ENCODE measurements around the gene MLST8.

The MLST8 gene

DNA sequence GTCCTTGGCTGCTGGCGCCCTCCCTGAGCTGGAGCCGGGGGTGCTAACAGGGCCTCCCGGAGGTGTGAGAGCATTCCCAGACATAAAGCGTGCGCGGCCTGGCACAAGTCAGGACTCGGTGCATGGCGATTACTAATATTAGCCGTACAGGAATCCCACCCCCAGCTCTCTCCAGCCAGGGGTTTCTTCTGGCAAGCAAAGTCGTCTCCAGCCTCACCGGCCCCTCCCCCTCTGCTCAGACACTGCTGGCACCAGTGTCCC lies 13.9 kb upstream of the MLST8 start:
- ChIA-PET POLR2A (no interaction called here), CTCF (interaction anchor here (0.9 kb wide), 2 partner anchors 13 to 149 kb away, joined by 4 read pairs; partner anchors contain the start of gene ABCA3)
- no peak for DNase-seq (ENCODE audit: extremely low spot score)
- TF ChIP-seq, protein P1, sequence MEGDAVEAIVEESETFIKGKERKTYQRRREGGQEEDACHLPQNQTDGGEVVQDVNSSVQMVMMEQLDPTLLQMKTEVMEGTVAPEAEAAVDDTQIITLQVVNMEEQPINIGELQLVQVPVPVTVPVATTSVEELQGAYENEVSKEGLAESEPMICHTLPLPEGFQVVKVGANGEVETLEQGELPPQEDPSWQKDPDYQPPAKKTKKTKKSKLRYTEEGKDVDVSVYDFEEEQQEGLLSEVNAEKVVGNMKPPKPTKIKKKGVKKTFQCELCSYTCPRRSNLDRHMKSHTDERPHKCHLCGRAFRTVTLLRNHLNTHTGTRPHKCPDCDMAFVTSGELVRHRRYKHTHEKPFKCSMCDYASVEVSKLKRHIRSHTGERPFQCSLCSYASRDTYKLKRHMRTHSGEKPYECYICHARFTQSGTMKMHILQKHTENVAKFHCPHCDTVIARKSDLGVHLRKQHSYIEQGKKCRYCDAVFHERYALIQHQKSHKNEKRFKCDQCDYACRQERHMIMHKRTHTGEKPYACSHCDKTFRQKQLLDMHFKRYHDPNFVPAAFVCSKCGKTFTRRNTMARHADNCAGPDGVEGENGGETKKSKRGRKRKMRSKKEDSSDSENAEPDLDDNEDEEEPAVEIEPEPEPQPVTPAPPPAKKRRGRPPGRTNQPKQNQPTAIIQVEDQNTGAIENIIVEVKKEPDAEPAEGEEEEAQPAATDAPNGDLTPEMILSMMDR (IDR thresholded peaks at IDR 0.05; ENCODE audit: control extremely low read depth, extremely low read depth, low read depth, missing control alignments) = no peak

DNA sequence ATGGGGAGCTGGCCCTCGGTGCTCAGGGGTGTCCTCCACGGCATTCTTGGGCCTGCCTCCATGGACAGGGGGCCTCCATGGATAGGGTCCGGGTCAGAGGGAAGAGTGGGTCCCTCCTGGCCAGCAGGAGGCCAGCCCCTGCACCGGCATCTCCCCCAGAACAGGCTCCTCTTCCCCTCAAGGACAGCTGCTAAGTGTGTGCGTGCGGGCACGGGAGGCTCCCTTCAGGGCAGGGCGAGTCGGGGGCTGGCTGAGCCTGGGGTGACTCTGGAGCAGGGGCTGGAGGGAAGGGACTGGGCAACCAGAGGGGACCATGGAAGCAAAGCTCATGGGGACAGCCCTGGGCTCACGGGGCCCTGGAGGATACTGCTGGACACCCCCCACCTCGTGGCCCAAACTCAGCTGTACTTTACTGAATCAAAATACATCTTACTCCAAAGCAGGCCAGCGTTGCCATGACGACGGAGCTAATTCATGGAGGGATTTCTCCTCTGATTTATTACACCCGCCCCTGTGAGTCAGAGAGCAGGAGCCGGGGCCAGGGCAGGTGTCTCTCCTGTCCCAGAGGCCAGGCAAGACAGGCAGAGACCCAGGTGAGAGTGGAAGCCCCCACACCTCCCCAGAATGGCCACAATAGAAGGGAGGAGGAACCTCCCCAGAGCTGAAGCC lies 11.0 kb upstream of the MLST8 start:
- DNase-seq (ENCODE audit: extremely low spot score) = no peak
- TF ChIP-seq, protein P1 (IDR thresholded peaks at IDR 0.05; ENCODE audit: control extremely low read depth, extremely low read depth, low read depth, missing control alignments) = no peak
- ChIA-PET POLR2A (interaction anchor here (3.3 kb wide), 1 partner anchor 39 kb away, joined by 14 read pairs; the partner anchor contains the start of gene TRAF7), CTCF (interaction anchor here (0.6 to 2.2 kb wide), 22 partner anchors 9 to 318 kb away, joined by 3 to 20 read pairs (median 5); partner anchors contain the start of genes CCNF, ECI1 and MLST8)

DNA sequence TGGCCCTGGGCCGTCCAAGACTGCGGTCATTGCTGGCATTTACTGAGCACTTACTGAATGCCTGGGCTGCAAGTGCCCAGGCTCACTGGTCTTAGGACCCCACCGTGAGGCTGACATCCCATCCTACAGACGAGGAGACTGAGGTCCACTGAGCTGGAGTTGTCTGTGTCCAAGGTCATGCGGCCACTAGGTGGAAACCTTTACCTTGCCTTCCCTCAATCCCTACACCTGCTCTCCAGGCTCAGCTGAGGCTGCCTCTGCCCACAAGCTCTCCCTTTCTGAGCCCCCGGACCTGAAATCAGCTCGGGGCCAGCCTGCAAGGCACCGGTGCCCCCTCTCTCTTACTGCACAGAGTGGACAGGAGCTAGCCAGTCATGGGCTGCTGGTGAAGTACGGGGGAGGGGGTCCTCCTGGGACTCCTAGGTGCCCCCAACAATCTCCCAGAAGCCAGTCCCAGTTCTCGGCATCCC lies 10.4 kb upstream of the MLST8 start:
- CTCF ChIA-PET = interaction anchor here (0.6 to 2.2 kb wide), 26 partner anchors 8 to 317 kb away, joined by 3 to 20 read pairs (median 4); partner anchors contain the start of genes CCNF, ECI1 and MLST8
- POLR2A ChIA-PET = interaction anchor here (3.3 kb wide), 1 partner anchor 40 kb away, joined by 14 read pairs; the partner anchor contains the start of gene TRAF7
- TF ChIP-seq, protein P1 (IDR thresholded peaks at IDR 0.05; ENCODE audit: control extremely low read depth, extremely low read depth, low read depth, missing control alignments) = peak; percentile 55
- peak; percentile 75 for DNase-seq (ENCODE audit: extremely low spot score)

DNA sequence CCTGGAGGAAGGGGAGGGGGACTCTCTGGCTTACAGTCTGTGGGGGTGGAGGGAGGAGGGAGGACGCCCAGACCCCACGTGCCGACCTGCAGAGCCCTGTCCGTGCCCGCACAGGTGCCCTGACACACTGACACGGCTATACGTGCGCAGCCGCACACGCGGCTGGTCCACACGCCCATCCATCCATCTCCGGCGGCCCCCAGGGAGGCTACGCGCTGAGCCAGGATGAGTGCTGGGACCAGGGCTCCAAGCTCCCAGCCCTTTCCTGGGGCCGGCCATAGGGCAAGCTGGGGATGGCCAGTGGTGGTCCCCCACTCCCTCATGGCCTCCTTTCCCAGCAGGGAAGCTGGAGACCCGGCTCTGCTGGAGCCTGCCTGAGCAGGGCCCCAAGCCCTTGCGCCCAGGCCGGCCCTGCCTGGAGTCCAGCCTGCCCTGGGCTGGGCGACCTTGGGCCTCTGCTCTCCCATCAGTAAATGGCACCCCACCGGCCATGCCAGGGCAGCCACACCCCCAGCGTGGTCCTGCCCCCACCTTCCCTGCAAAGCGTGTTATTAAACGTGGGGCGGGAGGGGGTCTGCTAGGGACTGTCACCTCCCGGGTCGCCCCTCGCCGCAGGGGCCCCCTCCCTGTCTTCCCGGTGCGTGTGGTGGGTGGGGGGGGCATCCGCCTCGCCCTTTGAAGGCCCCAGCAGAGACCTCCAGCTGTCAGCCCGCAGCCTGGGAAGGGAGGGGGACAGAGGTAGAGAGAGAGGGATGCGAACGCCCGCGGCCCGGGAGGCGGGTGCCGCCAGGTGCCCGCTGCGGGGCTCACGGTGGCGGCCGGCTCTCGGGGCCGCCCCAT lies 9.7 kb upstream of the MLST8 start:
- TF ChIP-seq, protein P1 (IDR thresholded peaks at IDR 0.05; ENCODE audit: control extremely low read depth, extremely low read depth, low read depth, missing control alignments) = no peak
- CTCF ChIA-PET = interaction anchor here (0.7 to 2.2 kb wide), 22 partner anchors 8 to 317 kb away, joined by 3 to 20 read pairs (median 5); partner anchors contain the start of genes ECI1 and MLST8
- POLR2A ChIA-PET = interaction anchor here (0.5 to 3.3 kb wide), 2 partner anchors 41 to 243 kb away, joined by 6 to 14 read pairs; partner anchors contain the start of gene TRAF7
- DNase-seq (ENCODE audit: extremely low spot score) = no peak

DNA sequence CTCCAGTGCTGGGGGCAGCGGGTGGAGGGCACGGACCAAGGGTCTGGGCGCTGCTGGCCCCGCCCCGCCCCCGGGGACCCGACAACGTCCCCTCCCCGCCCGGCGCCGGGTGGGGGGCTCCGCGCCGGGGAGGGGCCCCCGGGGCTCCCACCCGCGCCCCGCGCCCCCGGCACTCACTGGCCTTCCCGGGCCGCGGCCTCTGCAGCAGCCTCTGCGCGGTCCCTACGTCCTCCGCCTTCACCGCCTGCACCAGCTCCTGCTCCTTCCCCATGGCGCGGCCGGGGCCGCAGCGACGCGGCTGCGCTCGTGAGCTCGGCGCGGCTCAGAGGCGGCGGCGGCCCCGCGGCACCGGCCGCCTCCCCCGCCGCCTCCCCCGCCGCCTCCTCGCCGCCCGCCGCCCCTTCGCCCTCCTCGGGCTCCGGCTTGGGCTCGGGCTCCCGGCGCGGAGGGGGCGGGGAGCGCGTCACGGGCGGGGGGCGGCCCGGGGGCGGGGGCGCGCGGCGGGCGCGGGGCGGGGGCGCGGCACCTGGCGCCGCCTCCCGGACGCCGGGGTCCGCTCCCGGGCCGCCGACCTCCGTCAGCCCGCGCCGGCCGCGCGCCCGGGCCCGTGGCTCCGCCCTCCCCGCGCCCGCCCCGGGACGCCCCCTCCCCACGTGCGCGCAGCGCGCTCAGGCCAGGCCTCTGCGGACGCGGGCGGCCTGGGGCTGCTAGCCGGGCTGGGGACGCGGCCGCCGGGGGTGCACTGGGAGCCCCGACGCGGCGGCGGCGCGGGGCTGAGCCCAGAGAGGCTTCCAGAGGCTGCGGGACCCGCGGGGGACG lies 8.9 kb upstream of the MLST8 start, which contains the start of gene CASKIN1:
Gene CASKIN1, minus strand, starts transcription at position 444 of the 819 bp plus-strand sequence. Its CDS starts 173 bp downstream, at position 271.
- TF ChIP-seq, protein P1 (IDR thresholded peaks at IDR 0.05; ENCODE audit: control extremely low read depth, extremely low read depth, low read depth, missing control alignments) = no peak
- CTCF ChIA-PET = interaction anchor here (1.9 to 2.1 kb wide), 2 partner anchors 14 to 37 kb away, joined by 5 read pairs; no protein-coding TSS in a partner anchor
- DNase-seq (ENCODE audit: extremely low spot score) = peak; percentile 48
- POLR2A ChIA-PET = interaction anchor here (0.5 to 1.6 kb wide), 2 partner anchors 41 to 242 kb away, joined by 3 to 6 read pairs; partner anchors contain the start of gene TRAF7
